Ovary (tissue), 9 donors: ENCODE results near the gene ABCC12. TPM values are rescaled to one million over a fixed set of nuclear protein-coding genes. Genes with fewer than 3 reads are reported as not detected.

ENCODE experiments used
- DNase-seq, 5 donors: peaks; one replicate each; pipeline ENCODE4 v3.0.0-alpha.2; 2019 to 2020
- H3K27ac ChIP-seq, 2 donors: fragments of 200-600 bp; one replicate each; pipeline versions ENCODE4 v1.5.1 to v1.8.0; 2019 to 2022
- H3K27me3 ChIP-seq: fragments of 200-600 bp; one replicate; pipeline ENCODE4 v1.8.0; 2022
- H3K36me3 ChIP-seq: fragments of 200-600 bp; sonication (generic); one replicate; pipeline ENCODE4 v1.5.1; 2019
- H3K4me1 ChIP-seq: one replicate; pipeline ENCODE4 v1.8.1; 2013; ENCODE audit warnings: mild to moderate bottlenecking, moderate library complexity; ENCODE audit not compliant: insufficient read depth
- H3K4me3 ChIP-seq: fragments of 200-600 bp; sonication (generic); one replicate; pipeline ENCODE4 v1.5.1; 2017
- H3K9me3 ChIP-seq, 2 donors: fragments of 200-600 bp in 1 of 2; sonication (generic) in 1 of 2; one replicate each; pipeline versions ENCODE4 v1.5.1 to v1.8.1; 2013 to 2019; ENCODE audit warnings: mild to moderate bottlenecking in 1 of 2, moderate library complexity in 1 of 2
- CTCF ChIP-seq, 3 donors: fragments of 450-650 bp in 2 of 3; fragments of 200-600 bp in 1 of 3; IDR thresholded peaks; one replicate each; pipeline versions ENCODE4 v1.5.1 to v1.8.0; 2016 to 2022; ENCODE audit warnings: antibody characterized with exemption in 3 of 3, mild to moderate bottlenecking in 1 of 3
- EP300 ChIP-seq: sonication (generic); formaldehyde crosslinking; IDR thresholded peaks from one replicate; pipeline ENCODE4 v1.6.1; 2017; ENCODE audit warnings: antibody characterized with exemption
- POLR2A ChIP-seq: fragments of 450-650 bp; IDR thresholded peaks from one replicate; pipeline ENCODE4 v1.6.1; 2017; ENCODE audit warnings: antibody characterized with exemption, mild to moderate bottlenecking, moderate library complexity
- WGBS, 3 donors: extraction: QIAGEN DNeasy Blood & Tissue Kit in 1 of 3; methylation state at CpG; one replicate each; pipeline versions ENCODE4 v1.1.5 to v1.1.7; 2013 to 2017; 5-methylcytosine and 5-hydroxymethylcytosine counted together
- intact Hi-C, 4 donors: fragments of 100-400 bp; cut with DNase I; formaldehyde crosslinking; loops; one replicate each; pipeline versions ENCODE4 v1.11.0 to v1.15.1; 2022 to 2023
- polyA plus RNA-seq, 2 donors: library from polyadenylated mRNA; stranded (reverse); fragments of 200-250 nt in 1 of 2; fragments of 350-450 nt in 1 of 2; fragmentation: Illumina TruSeq in 1 of 2; extraction: RNeasy Lipid Tissue Mini Kit (QIAGEN cat#74804) in 1 of 2; gene quantifications; one replicate each; pipeline ENCODE4 v1.2.3, GENCODE V29; 2013 to 2014
- total RNA-seq, 7 donors: library from RNA; depleted of rRNA in 2 of 7; stranded (reverse); fragments of >200 nt in 2 of 7; fragmentation: NEBNext Ultra II Directional in 3 of 7; extraction: Animal tissue kit (Norgen Biotek cat#: 25700) in 3 of 7; gene quantifications; one replicate each; pipeline versions ENCODE4 v1.1.0 to v1.2.4, GENCODE V29; 2016 to 2023
- donor health status: DM: no; HTN: no; CAD: no; lungs with moderate emphysema.
- donor health status: DM: no; HTN: no; CAD: no.
- donor health status: Bipolar disorder and iron deficiency.
- donor health status: DM: yes; HTN: yes; CAD: no.
- donor health status: DM: no; HTN: no; CAD: no.
- donor health status: DM: yes; HTN: yes; CAD: no.

ABCC12 gene
- total and polyA plus RNA-seq, 9 donors = 0.08 to 0.12 (median 0.10) TPM; not detected in 6

- 66 to 68% (median 68%) methylated on average over 22 of the region's 22 CpGs for WGBS, 3 donors
- no peaks in the 10 kb centered on the region for H3K9me3 ChIP-seq
- peak in 1 of 5 donors; percentile 39 for DNase-seq
- no peaks in the 10 kb centered on the region for H3K36me3 ChIP-seq
- H3K4me3 ChIP-seq = no peak overlapping the region
- intact Hi-C loops = no loop called here
- no peak for TF ChIP-seq POLR2A
- TF ChIP-seq EP300 = no peak
- TF ChIP-seq CTCF (IDR thresholded peaks at IDR 0.05) = no peak
- H3K27ac ChIP-seq = no peak overlapping the region
- H3K27me3 ChIP-seq = no peaks in the 10 kb centered on the region
- no peaks in the 10 kb centered on the region for H3K4me1 ChIP-seq
Measured at GRCh38 chr16:48117217-48118105, 38.3 kb downstream of the ABCC12 start.

GRCh38 chr16:48115299-48115698 lies 40.5 kb downstream of the ABCC12 start:
- intact Hi-C loops = no loop called here
- no peak for TF ChIP-seq CTCF (IDR thresholded peaks at IDR 0.05)
- no peak for TF ChIP-seq POLR2A
- no peak for TF ChIP-seq EP300
- no peaks in the 10 kb centered on the region for H3K9me3 ChIP-seq
- H3K4me1 ChIP-seq = no peaks in the 10 kb centered on the region
- WGBS, 3 donors = 89 to 90% (median 90%) methylated on average over 14 of the region's 14 CpGs
- DNase-seq = no peak
- H3K27ac ChIP-seq = no peak overlapping the region
- H3K27me3 ChIP-seq = no peaks in the 10 kb centered on the region
- no peaks in the 10 kb centered on the region for H3K36me3 ChIP-seq
- no peak overlapping the region for H3K4me3 ChIP-seq

GRCh38 chr16:48114410-48114809 lies 41.4 kb downstream of the ABCC12 start:
- intact Hi-C loops = no loop called here
- no peak for DNase-seq
- no peaks in the 10 kb centered on the region for H3K4me1 ChIP-seq
- no peaks in the 10 kb centered on the region for H3K36me3 ChIP-seq
- TF ChIP-seq POLR2A = no peak
- TF ChIP-seq EP300 = no peak
- TF ChIP-seq CTCF (IDR thresholded peaks at IDR 0.05) = no peak
- no peaks in the 10 kb centered on the region for H3K9me3 ChIP-seq
- H3K27ac ChIP-seq = no peak overlapping the region
- 91 to 93% (median 91%) methylated on average over 7 of the region's 7 CpGs for WGBS, 3 donors
- H3K4me3 ChIP-seq = no peak overlapping the region
- no peaks in the 10 kb centered on the region for H3K27me3 ChIP-seq

- H3K27me3 ChIP-seq = no peaks in the 10 kb centered on the region
- no peaks in the 10 kb centered on the region for H3K9me3 ChIP-seq
- H3K36me3 ChIP-seq = no peaks in the 10 kb centered on the region
- TF ChIP-seq CTCF (IDR thresholded peaks at IDR 0.05) = no peak
- TF ChIP-seq EP300 = no peak
- TF ChIP-seq POLR2A = no peak
- no peaks in the 10 kb centered on the region for H3K4me1 ChIP-seq
- no peak overlapping the region for H3K4me3 ChIP-seq
- no peak overlapping the region for H3K27ac ChIP-seq
- no peak for DNase-seq
- intact Hi-C loops = no loop called here
- 74 to 77% (median 75%) methylated on average over 7 of the region's 7 CpGs for WGBS, 3 donors
Measured at GRCh38 chr16:48113471-48113870, 42.3 kb downstream of the ABCC12 start.
